ENCODE results near the gene DNAH8.
A peak's percentile ranks its signal among the peaks of the same experiment; 100 is the strongest.

Gene DNAH8

GRCh38 chr6:38938741-38939140, 223.6 kb downstream of the DNAH8 start:
- TF ChIP-seq CTCF (IDR thresholded peaks at IDR 0.05; ENCODE audit: control insufficient read depth, extremely low read depth, insufficient read depth) = no peak
- H3K4me3 ChIP-seq (ENCODE audit: low read depth, low read length) = no peak overlapping the region
- no peak for DNase-seq (ENCODE audit: low read depth)

GRCh38 chr6:38942442-38942841, 227.3 kb downstream of the DNAH8 start:
- no peak overlapping the region for H3K4me3 ChIP-seq (ENCODE audit: low read depth, low read length)
- no peak for TF ChIP-seq CTCF (IDR thresholded peaks at IDR 0.05; ENCODE audit: control insufficient read depth, extremely low read depth, insufficient read depth)

GRCh38 chr6:38942965-38943364, 227.9 kb downstream of the DNAH8 start:
- DNase-seq (ENCODE audit: low read depth) = no peak
- no peak overlapping the region for H3K4me3 ChIP-seq (ENCODE audit: low read depth, low read length)
- TF ChIP-seq CTCF (IDR thresholded peaks at IDR 0.05; ENCODE audit: control insufficient read depth, extremely low read depth, insufficient read depth) = no peak

More at GRCh38 chr6:38942442-38942841, 227.3 kb downstream of the DNAH8 start:
- DNase-seq (ENCODE audit: low read depth) = no peak

- no peak for DNase-seq (ENCODE audit: low read depth)
- TF ChIP-seq CTCF (IDR thresholded peaks at IDR 0.05; ENCODE audit: control insufficient read depth, extremely low read depth, insufficient read depth) = 0 out of 2 replicates have a peak, but pooled peaks have one; percentile 14
- no peak overlapping the region for H3K4me3 ChIP-seq (ENCODE audit: low read depth, low read length)
These were observed 228.9 kb downstream of the DNAH8 start for GRCh38 chr6:38943964-38944363.

- no peak for TF ChIP-seq CTCF (IDR thresholded peaks at IDR 0.05; ENCODE audit: control insufficient read depth, extremely low read depth, insufficient read depth)
These were observed 229.7 kb downstream of the DNAH8 start for GRCh38 chr6:38944655-38945279.

GRCh38 chr6:38955861-38956260, 240.8 kb downstream of the DNAH8 start:
- H3K4me3 ChIP-seq (ENCODE audit: low read depth, low read length) = no peak overlapping the region
- no peak for TF ChIP-seq CTCF (IDR thresholded peaks at IDR 0.05; ENCODE audit: control insufficient read depth, extremely low read depth, insufficient read depth)
- peak; percentile 60 for DNase-seq (ENCODE audit: low read depth)

More at GRCh38 chr6:38944655-38945279, 229.7 kb downstream of the DNAH8 start:
- H3K4me3 ChIP-seq (ENCODE audit: low read depth, low read length) = no peak overlapping the region
- no peak for DNase-seq (ENCODE audit: low read depth)

- DNase-seq (ENCODE audit: low read depth) = no peak
- H3K4me3 ChIP-seq (ENCODE audit: low read depth, low read length) = no peak overlapping the region
- TF ChIP-seq CTCF (IDR thresholded peaks at IDR 0.05; ENCODE audit: control insufficient read depth, extremely low read depth, insufficient read depth) = no peak
These were observed 242.3 kb downstream of the DNAH8 start for GRCh38 chr6:38957426-38957825.

All from LNCaP clone FGC (cell line).